Prostate gland (tissue), 2 donors: Measurements from ENCODE around the gene AJAP1. TPM values are rescaled to one million over a fixed set of nuclear protein-coding genes. Genes with fewer than 3 reads are reported as not detected.

Experiments used
- DNase-seq: peaks from one replicate; pipeline ENCODE4 v3.0.0-alpha.2; 2019; ENCODE audit warnings: low spot score
- H3K27ac ChIP-seq, 2 donors: fragments of 200-600 bp; sonication (generic); 2 replicates each; pipeline ENCODE4 v1.5.1; 2017 to 2019
- H3K27me3 ChIP-seq: fragments of 200-600 bp; sonication (generic); replicated peaks from 2 replicates; pipeline ENCODE4 v1.5.1; 2019; ENCODE audit not compliant: insufficient read depth
- H3K36me3 ChIP-seq, 2 donors: fragments of 200-600 bp; sonication (generic); 1 replicate in 1 of 2; 2 replicates in 1 of 2; pipeline versions ENCODE4 v1.5.1 to v1.8.1; 2017 to 2019
- H3K4me1 ChIP-seq: fragments of 200-600 bp; sonication (generic); replicated peaks from 2 replicates; pipeline ENCODE4 v1.5.1; 2019
- H3K4me3 ChIP-seq, 2 donors: fragments of 200-600 bp; sonication (generic); 2 replicates each; pipeline ENCODE4 v1.5.1; 2017 to 2019
- H3K9me3 ChIP-seq: fragments of 200-600 bp; sonication (generic); 2 replicates; pipeline ENCODE4 v1.5.1; 2017
- POLR2A ChIP-seq: fragments of 450-650 bp; IDR thresholded peaks from one replicate; pipeline ENCODE4 v1.6.1; 2016; ENCODE audit warnings: antibody characterized with exemption, mild to moderate bottlenecking
- POLR2AphosphoS5 ChIP-seq: sonication (generic); formaldehyde crosslinking; IDR thresholded peaks from one replicate; pipeline ENCODE4 v1.6.1; 2017; ENCODE audit warnings: antibody characterized with exemption
- WGBS: methylation state at CpG from one replicate; pipeline ENCODE4 v1.1.5; 2018; 5-methylcytosine and 5-hydroxymethylcytosine counted together
- intact Hi-C: fragments of 100-400 bp; cut with DNase I; formaldehyde crosslinking; loops from one replicate; pipeline ENCODE4 v1.14.2; 2022
- total RNA-seq, 2 donors: library from RNA; depleted of rRNA; stranded (reverse); fragments of >200 nt; gene quantifications; one replicate each; pipeline ENCODE4 v1.1.0, GENCODE V29; 2016
- TF ChIP-seq, protein P1 (sequence below), 4 experiments: fragments of 200-600 bp in 2 of 4; fragments of 450-650 bp in 2 of 4; sonication (generic) in 2 of 4; IDR thresholded peaks; 1 replicate in 3 of 4; 2 replicates in 1 of 4; pipeline ENCODE4 v1.5.1; 2016 to 2019; ENCODE audit warnings: antibody characterized with exemption in 4 of 4, mild to moderate bottlenecking in 2 of 4, moderate library complexity in 2 of 4

AJAP1 gene
- total RNA-seq, 2 donors from 2014 or later = 0.73 to 6.7 TPM

DNA sequence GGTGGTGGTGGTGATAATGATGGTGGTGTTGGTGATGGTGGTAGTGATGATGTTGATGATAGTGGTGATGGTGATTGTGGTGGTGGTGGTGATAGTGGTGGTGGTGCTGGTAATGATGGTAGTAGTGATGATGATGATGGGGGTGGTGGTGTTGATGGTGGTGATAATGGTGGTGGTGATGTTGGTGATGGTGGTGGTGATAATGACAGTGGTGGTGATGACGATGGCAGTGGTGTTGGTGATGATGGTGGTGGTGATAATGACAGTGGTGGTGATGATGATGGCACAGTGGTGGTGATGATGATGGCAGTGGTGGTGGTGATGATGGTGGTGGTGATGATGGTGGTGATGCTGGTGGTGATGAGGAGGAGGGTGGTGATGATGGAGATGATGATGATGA, 7.0 kb upstream of the AJAP1 start:
- Histone ChIP-seq H3K4me3 (no peak overlapping the region), H3K4me1 (no peaks in the 10 kb centered on the region), H3K27me3 (peaks cover 2% of the 10 kb centered on the region), H3K9me3 (no peaks in the 10 kb centered on the region), H3K36me3 (no peaks in the 10 kb centered on the region), H3K27ac (no peak overlapping the region)
- no peak for DNase-seq
- WGBS = 92% methylated on average over 1 of the region's 1 CpG
- TF ChIP-seq POLR2A (no peak), POLR2AphosphoS5 (no peak)
- TF ChIP-seq, protein P1, sequence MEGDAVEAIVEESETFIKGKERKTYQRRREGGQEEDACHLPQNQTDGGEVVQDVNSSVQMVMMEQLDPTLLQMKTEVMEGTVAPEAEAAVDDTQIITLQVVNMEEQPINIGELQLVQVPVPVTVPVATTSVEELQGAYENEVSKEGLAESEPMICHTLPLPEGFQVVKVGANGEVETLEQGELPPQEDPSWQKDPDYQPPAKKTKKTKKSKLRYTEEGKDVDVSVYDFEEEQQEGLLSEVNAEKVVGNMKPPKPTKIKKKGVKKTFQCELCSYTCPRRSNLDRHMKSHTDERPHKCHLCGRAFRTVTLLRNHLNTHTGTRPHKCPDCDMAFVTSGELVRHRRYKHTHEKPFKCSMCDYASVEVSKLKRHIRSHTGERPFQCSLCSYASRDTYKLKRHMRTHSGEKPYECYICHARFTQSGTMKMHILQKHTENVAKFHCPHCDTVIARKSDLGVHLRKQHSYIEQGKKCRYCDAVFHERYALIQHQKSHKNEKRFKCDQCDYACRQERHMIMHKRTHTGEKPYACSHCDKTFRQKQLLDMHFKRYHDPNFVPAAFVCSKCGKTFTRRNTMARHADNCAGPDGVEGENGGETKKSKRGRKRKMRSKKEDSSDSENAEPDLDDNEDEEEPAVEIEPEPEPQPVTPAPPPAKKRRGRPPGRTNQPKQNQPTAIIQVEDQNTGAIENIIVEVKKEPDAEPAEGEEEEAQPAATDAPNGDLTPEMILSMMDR (IDR thresholded peaks at IDR 0.05) = no peak
- intact Hi-C loops = no loop called here

DNA sequence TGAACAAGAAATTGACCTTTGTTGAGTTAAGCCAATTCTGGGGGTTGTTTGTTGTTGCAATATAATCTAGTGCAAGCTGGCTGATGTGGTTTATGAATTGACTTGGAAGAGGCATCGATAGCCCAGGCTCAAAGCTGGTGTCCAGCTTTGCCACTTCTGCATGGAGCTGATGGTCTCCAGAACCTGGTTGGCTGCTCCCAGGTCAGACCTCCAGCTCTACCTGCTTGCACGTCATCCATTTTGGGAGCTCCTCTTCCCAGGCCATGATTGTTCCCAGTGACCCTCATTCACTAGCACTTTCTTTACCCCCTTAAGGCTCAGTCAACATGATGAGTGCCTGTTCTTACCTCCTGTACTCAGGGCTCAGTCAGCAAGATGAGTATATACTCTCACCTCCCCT, 5.8 kb upstream of the AJAP1 start:
- Histone ChIP-seq H3K36me3 (no peaks in the 10 kb centered on the region), H3K4me3 (no peak overlapping the region), H3K9me3 (no peaks in the 10 kb centered on the region), H3K27me3 (peaks cover 12% of the 10 kb centered on the region), H3K27ac (no peak overlapping the region), H3K4me1 (no peaks in the 10 kb centered on the region)
- intact Hi-C loops = no loop called here
- TF ChIP-seq, protein P1 (IDR thresholded peaks at IDR 0.05) = no peak
- TF ChIP-seq POLR2AphosphoS5 (no peak), POLR2A (no peak)
- WGBS = 100% methylated on average over 2 of the region's 2 CpGs
- no peak for DNase-seq

DNA sequence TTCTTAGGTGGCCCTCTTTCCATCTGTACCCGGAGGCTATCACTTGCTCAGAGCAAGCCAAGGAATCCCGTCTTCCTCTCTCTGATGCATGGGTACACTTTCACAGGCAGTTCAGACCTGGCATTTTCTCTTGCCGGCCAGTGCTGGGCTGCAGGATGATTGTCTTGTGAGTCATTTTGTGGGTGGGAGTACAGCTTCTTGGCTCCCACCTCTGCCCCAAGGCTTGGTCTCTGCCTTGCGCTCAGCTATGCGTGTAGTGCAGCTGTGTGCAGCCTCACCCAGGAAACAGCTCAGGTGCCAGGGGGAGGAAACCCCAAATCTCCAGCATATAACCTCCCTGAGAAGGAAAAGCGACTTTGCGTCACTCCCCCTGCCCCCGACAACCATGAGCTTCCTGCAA, 3.9 kb upstream of the AJAP1 start:
- Histone ChIP-seq H3K27me3 (peaks cover 15% of the 10 kb centered on the region), H3K4me3 (no peak overlapping the region), H3K27ac (no peak overlapping the region), H3K36me3 (no peaks in the 10 kb centered on the region), H3K9me3 (no peaks in the 10 kb centered on the region), H3K4me1 (no peaks in the 10 kb centered on the region)
- TF ChIP-seq, protein P1 (IDR thresholded peaks at IDR 0.05) = no peak
- TF ChIP-seq POLR2A (no peak), POLR2AphosphoS5 (no peak)
- WGBS = 45% methylated on average over 8 of the region's 8 CpGs
- intact Hi-C loops = no loop called here
- no peak for DNase-seq

DNA sequence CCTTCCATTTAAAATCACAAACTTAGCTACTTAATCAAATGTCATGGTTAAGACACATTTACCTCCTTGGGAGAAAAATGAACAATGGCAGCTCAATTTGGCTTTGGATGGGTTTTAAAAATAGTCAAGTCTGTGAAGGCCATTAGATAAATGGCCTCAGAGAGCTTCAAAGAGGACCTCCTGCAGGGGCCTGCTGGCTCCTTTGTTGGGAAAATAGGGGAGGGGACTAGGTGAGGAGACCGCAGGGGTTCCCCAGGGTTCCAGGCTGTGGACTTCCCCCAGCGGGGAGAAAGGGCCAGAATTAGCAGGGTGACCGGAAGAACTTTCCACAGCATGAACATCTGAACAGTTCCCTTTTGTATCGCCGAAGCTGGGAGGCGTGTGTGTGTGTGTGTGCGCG, 3.4 kb upstream of the AJAP1 start:
- DNase-seq = no peak
- no peaks in the 10 kb centered on the region for H3K4me1 ChIP-seq
- TF ChIP-seq POLR2A = no peak
- no peak for TF ChIP-seq POLR2AphosphoS5
- TF ChIP-seq, protein P1 (IDR thresholded peaks at IDR 0.05) = no peak
- no peaks in the 10 kb centered on the region for H3K36me3 ChIP-seq
- H3K27me3 ChIP-seq = peaks cover 15% of the 10 kb centered on the region
- no peak overlapping the region for H3K27ac ChIP-seq
- H3K4me3 ChIP-seq = no peak overlapping the region
- H3K9me3 ChIP-seq = no peaks in the 10 kb centered on the region
- intact Hi-C loops = no loop called here
- WGBS = 88% methylated on average over 8 of the region's 8 CpGs

DNA sequence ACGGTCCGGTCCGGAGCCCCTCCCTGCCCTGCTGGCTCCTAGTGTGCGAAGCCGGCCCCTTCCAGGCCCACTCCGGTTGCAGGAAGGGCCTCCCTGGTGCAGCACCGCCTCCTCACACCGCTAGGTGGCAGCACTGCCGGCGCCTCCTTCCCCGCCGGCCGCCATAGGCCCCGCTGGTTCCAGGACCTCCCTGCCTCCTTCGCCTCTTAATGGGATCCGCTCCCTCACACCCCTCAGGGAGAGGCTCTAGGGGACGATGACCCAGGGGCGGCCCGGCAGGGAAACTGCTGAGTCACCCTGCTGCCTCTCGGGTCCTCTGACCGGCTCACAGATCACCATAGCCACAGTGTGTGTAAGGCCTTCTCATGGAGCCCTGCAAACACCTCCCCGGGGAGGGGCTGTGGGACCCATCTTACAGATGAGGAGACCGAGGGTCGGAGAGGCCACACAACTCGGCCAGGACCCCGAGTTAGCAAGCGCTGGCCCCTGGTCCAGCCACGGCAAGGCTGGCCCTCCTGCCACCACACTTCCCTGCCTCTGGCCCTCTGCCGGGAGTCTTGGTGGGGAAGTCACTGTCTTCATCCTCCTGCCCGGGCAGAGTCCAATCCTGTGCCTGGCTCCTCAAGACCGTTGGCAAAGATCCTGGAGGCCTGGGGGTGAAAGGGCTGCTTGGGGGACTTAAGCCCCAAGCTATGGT, 1.6 kb upstream of the AJAP1 start:
- Histone ChIP-seq H3K4me1 (no peaks in the 10 kb centered on the region), H3K4me3 (no peak overlapping the region), H3K27ac (no peak overlapping the region), H3K27me3 (peaks cover 18% of the 10 kb centered on the region), H3K36me3 (no peaks in the 10 kb centered on the region), H3K9me3 (no peaks in the 10 kb centered on the region)
- TF ChIP-seq, protein P1 (IDR thresholded peaks at IDR 0.05) = peak; percentile 71 to 93 (median 84)
- no peak for TF ChIP-seq POLR2A
- TF ChIP-seq POLR2AphosphoS5 = no peak
- DNase-seq = peak; percentile 11
- WGBS = 22% methylated on average over 31 of the region's 31 CpGs
- intact Hi-C loops = no loop called here
